Hepatocyte (in vitro differentiated cells): Measurements from ENCODE around the gene LITAF.

Source experiments
- EZH2 ChIP-seq: fragments of 200-600 bp; sonication (generic); IDR thresholded peaks from 2 replicates; pipeline ENCODE4 v1.6.1; 2016; ENCODE audit warnings: antibody characterized with exemption, mild to moderate bottlenecking, borderline replicate concordance
- EZH2phosphoT487 ChIP-seq: fragments of 200-600 bp; sonication (generic); IDR thresholded peaks from one replicate; pipeline ENCODE4 v1.6.1; 2018; ENCODE audit warnings: antibody characterized with exemption, mild to moderate bottlenecking, low read depth, moderate library complexity; ENCODE audit not compliant: unreplicated experiment, severe bottlenecking
- TF ChIP-seq, protein P1 (sequence below): fragments of 200-600 bp; sonication (generic); IDR thresholded peaks from 2 replicates; pipeline ENCODE4 v1.5.1; 2016; ENCODE audit warnings: antibody characterized with exemption, mild to moderate bottlenecking; ENCODE audit not compliant: poor library complexity

- TF ChIP-seq, protein P1, sequence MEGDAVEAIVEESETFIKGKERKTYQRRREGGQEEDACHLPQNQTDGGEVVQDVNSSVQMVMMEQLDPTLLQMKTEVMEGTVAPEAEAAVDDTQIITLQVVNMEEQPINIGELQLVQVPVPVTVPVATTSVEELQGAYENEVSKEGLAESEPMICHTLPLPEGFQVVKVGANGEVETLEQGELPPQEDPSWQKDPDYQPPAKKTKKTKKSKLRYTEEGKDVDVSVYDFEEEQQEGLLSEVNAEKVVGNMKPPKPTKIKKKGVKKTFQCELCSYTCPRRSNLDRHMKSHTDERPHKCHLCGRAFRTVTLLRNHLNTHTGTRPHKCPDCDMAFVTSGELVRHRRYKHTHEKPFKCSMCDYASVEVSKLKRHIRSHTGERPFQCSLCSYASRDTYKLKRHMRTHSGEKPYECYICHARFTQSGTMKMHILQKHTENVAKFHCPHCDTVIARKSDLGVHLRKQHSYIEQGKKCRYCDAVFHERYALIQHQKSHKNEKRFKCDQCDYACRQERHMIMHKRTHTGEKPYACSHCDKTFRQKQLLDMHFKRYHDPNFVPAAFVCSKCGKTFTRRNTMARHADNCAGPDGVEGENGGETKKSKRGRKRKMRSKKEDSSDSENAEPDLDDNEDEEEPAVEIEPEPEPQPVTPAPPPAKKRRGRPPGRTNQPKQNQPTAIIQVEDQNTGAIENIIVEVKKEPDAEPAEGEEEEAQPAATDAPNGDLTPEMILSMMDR, result no peak
- no peak for TF ChIP-seq EZH2
- no peak for TF ChIP-seq EZH2phosphoT487
Measured at GRCh38 chr16:11626657-11627291, 40.1 kb upstream of the LITAF start.
